H1 (cell line): ENCODE data around the gene TMEM203. TPM values are rescaled to one million over a fixed set of nuclear protein-coding genes. Genes with fewer than 3 reads are reported as not detected.

Experiments used
- CTCF ChIA-PET: fragments of 300-600 bp; sonication (Branson Sonifier 250); formaldehyde crosslinking; loops from one replicate; lab custom pipeline; 2021; ENCODE audit not compliant: partially characterized antibody; lab: Charles Lee
- POLR2A ChIA-PET: fragments of 300-600 bp; sonication (Branson Sonifier 250); formaldehyde crosslinking; loops from one replicate; lab custom pipeline; 2021; ENCODE audit warnings: inconsistent platforms; ENCODE audit not compliant: partially characterized antibody; lab: Charles Lee
- DNase-seq, 2 experiments: peaks; one replicate each; pipeline versions ENCODE4 v3.0.0 to v3.0.0-alpha.2; 2010 to 2022; ENCODE audit warnings: low spot score in 2 of 2, low read depth in 1 of 2, mixed read lengths in 1 of 2
- FAIRE-seq: peaks from 2 replicates; lab custom pipeline; 2011; peaks lifted over from hg19 to GRCh38; lab: Jason Lieb, UNC
- H2AFZ ChIP-seq: 2 replicates; pipeline ENCODE4 v1.8.1; 2012; ENCODE audit warnings: low read length, inconsistent platforms
- H2AK5ac ChIP-seq: 2 replicates; pipeline ENCODE4 v1.6.1; 2013; ENCODE audit warnings: low read depth, low read length
- H2BK120ac ChIP-seq: replicated peaks from 2 replicates; pipeline ENCODE3; 2013; ENCODE audit warnings: low read depth, low read length, inconsistent platforms
- H2BK12ac ChIP-seq: 2 replicates; pipeline ENCODE4 v1.6.1; 2013; ENCODE audit warnings: low read depth, low read length
- H2BK15ac ChIP-seq: 2 replicates; pipeline ENCODE4 v1.6.1; 2013; ENCODE audit warnings: low read length
- H2BK20ac ChIP-seq: 2 replicates; pipeline ENCODE4 v1.6.1; 2013; ENCODE audit warnings: low read length
- H2BK5ac ChIP-seq: 2 replicates; pipeline ENCODE4 v1.6.1; 2013; ENCODE audit warnings: low read depth, low read length
- H3K14ac ChIP-seq: 2 replicates; pipeline ENCODE4 v1.6.1; 2013; ENCODE audit warnings: inconsistent platforms; ENCODE audit not compliant: insufficient read length
- H3K18ac ChIP-seq: 2 replicates; pipeline ENCODE4 v1.6.1; 2013; ENCODE audit warnings: low read length; ENCODE audit errors: extremely low read depth
- H3K23ac ChIP-seq: 2 replicates; pipeline ENCODE4 v1.6.1; 2013; ENCODE audit warnings: inconsistent platforms; ENCODE audit not compliant: insufficient read length
- H3K23me2 ChIP-seq: 2 replicates; pipeline ENCODE4 v1.6.1; 2013; ENCODE audit warnings: low read depth, low read length
- H3K27ac ChIP-seq: 2 replicates; pipeline ENCODE4 v1.6.1; 2011; ENCODE audit warnings: low read depth, low read length, inconsistent platforms
- H3K27me3 ChIP-seq, 4 experiments: replicated peaks in 1 of 4; 1 replicate in 1 of 4; 2 replicates in 3 of 4; pipeline versions ENCODE4 v1.6.1 to v1.8.1; 2011 to 2013; ENCODE audit warnings: low read length in 3 of 4, mild to moderate bottlenecking in 3 of 4, inconsistent platforms in 2 of 4, mixed read lengths in 2 of 4, moderate library complexity in 1 of 4; ENCODE audit not compliant: control insufficient read depth in 3 of 4, insufficient read depth in 3 of 4; ENCODE audit errors: extremely low read depth in 1 of 4
- H3K36me3 ChIP-seq, 4 experiments: 2 replicates each; pipeline versions ENCODE4 v1.6.1 to v1.8.1; 2011 to 2013; ENCODE audit warnings: mild to moderate bottlenecking in 4 of 4, low read length in 3 of 4, moderate library complexity in 2 of 4, control low read depth in 1 of 4, inconsistent platforms in 1 of 4; ENCODE audit not compliant: insufficient read depth in 4 of 4, control insufficient read depth in 2 of 4
- H3K4ac ChIP-seq: replicated peaks from 2 replicates; pipeline ENCODE3; 2013; ENCODE audit warnings: low read length, low read depth, mixed read lengths, inconsistent platforms; ENCODE audit not compliant: insufficient read length
- H3K4me1 ChIP-seq, 4 experiments: replicated peaks in 1 of 4; 1 replicate in 1 of 4; 2 replicates in 3 of 4; pipeline versions ENCODE4 v1.6.1 to v1.8.1; 2011 to 2013; ENCODE audit warnings: low read length in 3 of 4, inconsistent platforms in 2 of 4, mixed read lengths in 1 of 4; ENCODE audit not compliant: insufficient read depth in 4 of 4, control insufficient read depth in 3 of 4
- H3K4me2 ChIP-seq, 2 experiments: 2 replicates each; pipeline versions ENCODE4 v1.6.1 to v1.8.1; 2011 to 2013; ENCODE audit warnings: low read depth in 2 of 2, low read length in 2 of 2, control low read depth in 1 of 2, inconsistent platforms in 1 of 2, mild to moderate bottlenecking in 1 of 2; ENCODE audit not compliant: insufficient read depth in 1 of 2
- H3K4me3 ChIP-seq, 4 experiments: fragments of 200-600, 300-600 bp in 1 of 4; sonication (generic), shearing (Covaris generic), sonication (Bioruptor Twin) in 1 of 4; 2 replicates each; pipeline versions ENCODE4 v1.5.1 to v1.8.1; 2011 to 2016; ENCODE audit warnings: low read length in 4 of 4, low read depth in 3 of 4, control low read depth in 2 of 4, inconsistent platforms in 2 of 4, mild to moderate bottlenecking in 2 of 4, mixed read lengths in 1 of 4, moderate library complexity in 1 of 4; ENCODE audit not compliant: insufficient read depth in 2 of 4; ENCODE audit errors: extremely low read depth in 1 of 4
- H3K56ac ChIP-seq: replicated peaks from 2 replicates; pipeline ENCODE3; 2013; ENCODE audit warnings: low read depth, mild to moderate bottlenecking, mixed read lengths, low read length, inconsistent platforms; ENCODE audit not compliant: insufficient read length
- H3K79me1 ChIP-seq: 2 replicates; pipeline ENCODE4 v1.6.1; 2013; ENCODE audit warnings: low read depth, low read length, control low read depth
- H3K79me2 ChIP-seq, 2 experiments: 2 replicates each; pipeline versions ENCODE4 v1.6.1 to v1.8.1; 2012 to 2013; ENCODE audit warnings: low read length in 2 of 2, mild to moderate bottlenecking in 2 of 2, inconsistent platforms in 1 of 2; ENCODE audit not compliant: insufficient read depth in 2 of 2, control insufficient read depth in 1 of 2
- H3K9ac ChIP-seq, 4 experiments: replicated peaks in 1 of 4; 1 replicate in 1 of 4; 2 replicates in 3 of 4; pipeline versions ENCODE4 v1.6.1 to v1.8.1; 2011 to 2013; ENCODE audit warnings: low read depth in 3 of 4, low read length in 3 of 4, control low read depth in 2 of 4, mild to moderate bottlenecking in 2 of 4, moderate library complexity in 2 of 4, inconsistent platforms in 1 of 4; ENCODE audit errors: extremely low read depth in 1 of 4
- H3K9me3 ChIP-seq, 2 experiments: 2 replicates each; pipeline versions ENCODE4 v1.6.1 to v1.8.1; 2012 to 2013; ENCODE audit warnings: mild to moderate bottlenecking in 2 of 2, moderate library complexity in 2 of 2, control low read depth in 1 of 2, inconsistent platforms in 1 of 2, low read depth in 1 of 2, low read length in 1 of 2, mixed read lengths in 1 of 2; ENCODE audit not compliant: insufficient read depth in 2 of 2
- H4K20me1 ChIP-seq, 2 experiments: replicated peaks in 1 of 2; 2 replicates each; pipeline versions ENCODE3 to v1.8.1; 2011 to 2013; ENCODE audit warnings: inconsistent platforms in 2 of 2, low read length in 2 of 2, mild to moderate bottlenecking in 1 of 2; ENCODE audit not compliant: insufficient read depth in 2 of 2, control insufficient read depth in 1 of 2
- H4K5ac ChIP-seq: 2 replicates; pipeline ENCODE4 v1.6.1; 2013; ENCODE audit warnings: low read length, low read depth, mixed read lengths, inconsistent platforms; ENCODE audit not compliant: insufficient read length
- H4K8ac ChIP-seq: 2 replicates; pipeline ENCODE4 v1.8.0; 2013; ENCODE audit warnings: mild to moderate bottlenecking, moderate library complexity, low read length, inconsistent platforms; ENCODE audit not compliant: insufficient read depth; ENCODE audit errors: extremely low read depth
- H4K91ac ChIP-seq: replicated peaks from 2 replicates; pipeline ENCODE3; 2013; ENCODE audit warnings: low read length, mixed read lengths, inconsistent platforms; ENCODE audit not compliant: insufficient read length
- CHD2 ChIP-seq: IDR thresholded peaks from 2 replicates; pipeline ENCODE4 v1.6.1; 2012; ENCODE audit warnings: low read length, improper control_type of control experiment
- CREB1 ChIP-seq: IDR thresholded peaks from 2 replicates; pipeline ENCODE4 v1.6.1; 2012; ENCODE audit warnings: inconsistent platforms
- EGR1 ChIP-seq: IDR thresholded peaks from 2 replicates; pipeline ENCODE4 v1.6.1; 2011; ENCODE audit warnings: low read depth, low read length, borderline replicate concordance
- GTF2F1 ChIP-seq: IDR thresholded peaks from 2 replicates; pipeline ENCODE4 v1.6.1; 2012; ENCODE audit warnings: low read depth, low read length, improper control_type of control experiment, borderline replicate concordance
- KDM1A ChIP-seq: fragments of 200-600, 300-600 bp; sonication (generic); IDR thresholded peaks from 2 replicates; pipeline ENCODE4 v1.7.1; 2016; ENCODE audit warnings: mild to moderate bottlenecking, low read length, borderline replicate concordance
- MAFK ChIP-seq: IDR thresholded peaks from 2 replicates; pipeline ENCODE4 v1.6.1; 2012; ENCODE audit warnings: low read depth, mild to moderate bottlenecking, improper control_type of control experiment, low read length
- POLR2AphosphoS5 ChIP-seq: IDR thresholded peaks from 2 replicates; pipeline ENCODE4 v1.6.1; 2011; ENCODE audit warnings: low read depth, low read length
- SIRT6 ChIP-seq: IDR thresholded peaks from one replicate; pipeline ENCODE4 v1.7.1; 2012; ENCODE audit warnings: low read length, inconsistent platforms
- SP1 ChIP-seq: IDR thresholded peaks from 2 replicates; pipeline ENCODE4 v1.6.1; 2011; ENCODE audit warnings: low read depth, low read length
- TBP ChIP-seq: IDR thresholded peaks from 2 replicates; pipeline ENCODE4 v1.6.1; 2011; ENCODE audit warnings: low read depth, low read length, improper control_type of control experiment
- TCF12 ChIP-seq: IDR thresholded peaks from 2 replicates; pipeline ENCODE4 v1.6.1; 2011; ENCODE audit warnings: low read depth, mild to moderate bottlenecking, low read length
- WGBS, 2 experiments: shearing (Covaris generic) in 1 of 2; methylation state at CpG; one replicate each; pipeline versions ENCODE4 v1.1.6 to v1.1.7; 2013 to 2015; ENCODE audit warnings: low lambda C conversion rate in 2 of 2, mixed read lengths in 2 of 2, inconsistent platforms in 1 of 2, low coverage in 1 of 2, missing lambda C conversion rate in 1 of 2; ENCODE audit not compliant: insufficient replicate concordance in 2 of 2, insufficient coverage in 1 of 2, insufficient read length in 1 of 2; ENCODE audit errors: extremely low coverage in 1 of 2, missing lambda C conversion rate in 1 of 2; 5-methylcytosine and 5-hydroxymethylcytosine counted together
- polyA plus RNA-seq, 7 experiments: library from polyadenylated mRNA; depleted of rRNA in 3 of 7; stranded (reverse) in 5 of 7; unstranded in 2 of 7; fragments of >200 nt in 5 of 7; fragments of 200-250 nt in 2 of 7; gene quantifications; 1 replicate in 5 of 7; 2 replicates in 1 of 7; 4 replicates in 1 of 7; pipeline versions ENCODE4 v1.2.1 to v1.2.3, GENCODE V29; 2011 to 2013; ENCODE audit warnings: missing spikeins in 2 of 7, mixed read lengths in 2 of 7
- total RNA-seq: library from RNA; stranded (reverse); fragmentation: NEBNext Ultra II Directional; extraction: Animal tissue kit (Norgen Biotek cat#: 25700); gene quantifications from 2 replicates; pipeline ENCODE4 v1.2.1, GENCODE V29; 2021
- TF ChIP-seq, protein P1 (sequence below): IDR thresholded peaks from 2 replicates; pipeline ENCODE4 v1.6.1; 2012; ENCODE audit warnings: inconsistent platforms

TMEM203 gene
- total and polyA plus RNA-seq, 2 of the 8 experiments (the other 6 are each of a cell fraction or from before 2014, with no cell fraction given): 44.1 to 57.1 TPM

DNA sequence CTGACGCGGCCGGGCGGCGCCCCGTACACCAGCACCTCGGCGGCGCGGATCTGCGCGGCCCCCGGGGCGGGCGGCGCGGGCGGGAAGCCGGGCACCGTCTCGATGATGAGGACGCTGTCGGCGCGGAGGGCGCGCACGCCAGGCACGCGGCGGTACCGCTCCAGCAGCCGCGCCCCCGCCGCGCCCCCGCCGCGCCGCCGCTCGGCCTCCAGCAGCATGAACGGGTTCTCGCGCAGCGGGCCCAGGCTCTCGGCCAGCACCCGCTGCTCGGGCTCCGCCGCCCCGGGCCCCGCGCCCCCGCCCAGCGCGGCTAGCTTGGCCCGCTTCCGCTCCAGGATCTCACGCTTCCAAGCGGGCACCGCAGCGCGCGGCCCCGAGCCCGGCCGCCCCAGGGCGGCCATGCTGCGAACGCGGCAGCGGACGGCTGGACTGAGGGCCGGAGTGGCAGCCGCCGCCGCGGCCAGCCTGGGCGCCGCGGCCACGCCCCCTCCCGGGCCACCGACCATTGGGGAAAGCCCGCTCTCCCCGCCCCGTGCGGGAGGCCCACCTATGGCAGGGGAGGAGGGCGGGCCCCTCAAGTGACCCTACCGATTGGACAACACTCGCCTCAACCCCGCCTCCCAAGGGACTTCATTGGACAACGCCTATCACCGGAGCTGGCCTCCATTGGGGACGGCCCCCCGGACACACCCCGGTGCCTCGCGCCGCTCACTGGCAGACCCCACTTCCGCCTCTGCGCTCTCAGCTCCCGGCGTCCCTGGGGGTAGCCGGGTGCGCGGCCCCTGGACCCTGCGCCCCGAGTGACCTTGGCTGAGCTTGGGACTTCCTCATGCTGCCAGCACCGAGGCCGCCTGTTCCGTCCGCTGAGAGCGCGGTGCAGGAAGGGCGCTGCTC lies 4.9 kb downstream of the TMEM203 start, which contains the start of gene TPRN:
Gene TPRN, minus strand, starts transcription at position 431 of the 894 bp plus-strand sequence. Its CDS starts 30 bp downstream, at position 401.
- Histone ChIP-seq H3K9me3 (no peaks in the 10 kb centered on the region), H2BK15ac (no peak within 1 kb of the TSS), H2BK12ac (no peak within 1 kb of the TSS), H3K4me2 (peak within 1 kb of the TSS; percentile 76 to 88), H3K9ac (peak within 1 kb of the TSS; percentile 35 to 71 (median 62)), H3K4me1 (peaks cover 8 to 28% (median 18%) of the 10 kb centered on the region in 4 experiments), H2BK120ac (peak within 1 kb of the TSS; percentile 54), H3K4ac (peak within 1 kb of the TSS; percentile 91), H4K5ac (peak within 1 kb of the TSS; percentile 100), H3K27ac (no peak within 1 kb of the TSS; the same call in 1 of the 2 replicates), H2AK5ac (no peak within 1 kb of the TSS), H3K23me2 (peaks cover 13% of the 10 kb centered on the region), H3K18ac (peak within 1 kb of the TSS; percentile 99), H3K14ac (no peak within 1 kb of the TSS), H2BK5ac (peak within 1 kb of the TSS; percentile 98), H3K23ac (no peak within 1 kb of the TSS), H2BK20ac (no peak within 1 kb of the TSS), H4K8ac (peak within 1 kb of the TSS; percentile 86), H3K79me1 (peaks cover 26% of the 10 kb centered on the region), H3K79me2 (peaks cover 0 to 44% of the 10 kb centered on the region in 2 experiments; a peak in 3 of 4 replicates), H3K56ac (peak within 1 kb of the TSS; percentile 77), H2AFZ (no peak within 1 kb of the TSS), H3K4me3 (peak within 1 kb of the TSS; percentile 64 to 78 (median 69)), H3K27me3 (no peaks in the 10 kb centered on the region), H3K36me3 (no peaks in the 10 kb centered on the region), H4K91ac (peak within 1 kb of the TSS; percentile 99), H4K20me1 (peaks cover 0 to 23% of the 10 kb centered on the region in 2 experiments)
- DNase-seq (peak; percentile 96 to 97), FAIRE-seq (no peak)
- WGBS, 2 experiments: 1% methylated on average over 40 of the region's 118 CpGs; no CpG with 5 or more reads in 1 of the 2 experiments
- POLR2A ChIA-PET: interaction anchor here (0.6 to 69.9 kb wide), 13 partner anchors 11 to 114 kb away, joined by 3 to 1462 read pairs (median 6); partner anchors contain the start of genes ANAPC2, CYSRT1, MAN1B1 and NELFB
- CTCF ChIA-PET: interaction anchor here (0.6 to 4.4 kb wide), 9 partner anchors 10 to 154 kb away, joined by 3 to 19 read pairs (median 4); partner anchors contain the start of genes NPDC1 and RNF224
- TF ChIP-seq EGR1: 0 out of 2 replicates have a peak, but pooled peaks have one; percentile 12
- peak; percentile 35 for TF ChIP-seq POLR2AphosphoS5
- no peak for TF ChIP-seq SIRT6
- no peak for TF ChIP-seq KDM1A
- TF ChIP-seq, protein P1, sequence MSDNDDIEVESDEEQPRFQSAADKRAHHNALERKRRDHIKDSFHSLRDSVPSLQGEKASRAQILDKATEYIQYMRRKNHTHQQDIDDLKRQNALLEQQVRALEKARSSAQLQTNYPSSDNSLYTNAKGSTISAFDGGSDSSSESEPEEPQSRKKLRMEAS: peak; percentile 58
- TF ChIP-seq SP1: peak; percentile 96
- no peak for TF ChIP-seq TCF12
- TF ChIP-seq CREB1: peak; percentile 47; the same call in 1 of the 2 replicates
- TF ChIP-seq TBP: peak; percentile 91
- TF ChIP-seq CHD2: peak; percentile 83
- TF ChIP-seq MAFK: no peak
- TF ChIP-seq GTF2F1: peak; percentile 74; the same call in 1 of the 2 replicates
